Bronchial epithelial cell (primary cell): ENCODE data around the gene CCDC185. TPM values are rescaled to one million over a fixed set of nuclear protein-coding genes. Genes with fewer than 3 reads are reported as not detected.

ENCODE experiments used
- DNase-seq: peaks from one replicate; pipeline ENCODE4 v3.0.0-alpha.2; 2010; ENCODE audit warnings: low read depth
- FAIRE-seq: peaks from 2 replicates; lab custom pipeline; 2011; peaks lifted over from hg19 to GRCh38; lab: Jason Lieb, UNC
- H3K27me3 ChIP-seq: 2 replicates; pipeline ENCODE4 v1.5.1; 2011; ENCODE audit warnings: low read length; ENCODE audit not compliant: control insufficient read depth, insufficient read depth
- H3K36me3 ChIP-seq: 2 replicates; pipeline ENCODE4 v1.5.1; 2011; ENCODE audit warnings: low read length; ENCODE audit not compliant: control insufficient read depth, insufficient read depth
- H3K4me3 ChIP-seq: 2 replicates; pipeline ENCODE4 v1.5.1; 2011; ENCODE audit warnings: mild to moderate bottlenecking, low read depth, low read length, control low read depth
- CTCF ChIP-seq: IDR thresholded peaks from 2 replicates; pipeline ENCODE4 v1.5.1; 2011; ENCODE audit warnings: mild to moderate bottlenecking, moderate library complexity, low read length, control low read depth, inconsistent platforms; ENCODE audit not compliant: insufficient read depth, severe bottlenecking
- total RNA-seq: library from RNA; depleted of rRNA; stranded (reverse); fragments of >200 nt; gene quantifications from 2 replicates; pipeline ENCODE4 v1.2.1, GENCODE V29; 2014

CCDC185 gene
- total RNA-seq, 1 donor from 2014 or later: not detected

- FAIRE-seq (no peak), DNase-seq (no peak)
- Histone ChIP-seq H3K4me3 (no peak overlapping the region), H3K36me3 (no peaks in the 10 kb centered on the region), H3K27me3 (no peaks in the 10 kb centered on the region)
- TF ChIP-seq CTCF: no peak
Measured at GRCh38 chr1:223411309-223411708, 18.1 kb downstream of the CCDC185 start.

- H3K36me3 ChIP-seq: no peaks in the 10 kb centered on the region
- FAIRE-seq (no peak), DNase-seq (no peak)
- no peaks in the 10 kb centered on the region for H3K27me3 ChIP-seq
- no peak for TF ChIP-seq CTCF
- no peak overlapping the region for H3K4me3 ChIP-seq
Measured at GRCh38 chr1:223411710-223412109, 18.5 kb downstream of the CCDC185 start.

GRCh38 chr1:223413216-223413615 is 20.0 kb downstream of the CCDC185 start:
- DNase-seq (no peak), FAIRE-seq (no peak)
- Histone ChIP-seq H3K36me3 (no peaks in the 10 kb centered on the region), H3K27me3 (no peaks in the 10 kb centered on the region), H3K4me3 (no peak overlapping the region)
- no peak for TF ChIP-seq CTCF

- H3K27me3 ChIP-seq: no peaks in the 10 kb centered on the region
- FAIRE-seq (no peak), DNase-seq (no peak)
Measured at GRCh38 chr1:223417444-223417843, 24.2 kb downstream of the CCDC185 start.

GRCh38 chr1:223417903-223418663 is 24.9 kb downstream of the CCDC185 start:
- H3K27me3 ChIP-seq: no peaks in the 10 kb centered on the region
- FAIRE-seq (no peak), DNase-seq (no peak)
- no peak for TF ChIP-seq CTCF
- H3K4me3 ChIP-seq: no peak overlapping the region
- H3K36me3 ChIP-seq: no peaks in the 10 kb centered on the region

More at GRCh38 chr1:223417444-223417843, 24.2 kb downstream of the CCDC185 start:
- Histone ChIP-seq H3K36me3 (no peaks in the 10 kb centered on the region), H3K4me3 (no peak overlapping the region)
- no peak for TF ChIP-seq CTCF
